Astrocyte of the hippocampus (primary cell): ENCODE measurements around the gene PVRIG.
"Not testable (repeated sequence)": the region's sequence is repeated elsewhere in the genome, so short reads cannot be mapped to it uniquely, and the experiment has no call there.

ENCODE experiments used
- DNase-seq: peaks from one replicate; pipeline ENCODE4 v3.0.0; 2011; ENCODE audit warnings: low read depth, low spot score

Gene PVRIG

GRCh38 chr7:100195222-100195621, 24.5 kb upstream of the PVRIG start:
- DNase-seq: no peak

- not testable (repeated sequence) for DNase-seq
Observed at GRCh38 chr7:100195901-100196322, 23.8 kb upstream of the PVRIG start.

- no peak for DNase-seq
Observed at GRCh38 chr7:100198266-100198665, 21.5 kb upstream of the PVRIG start.

GRCh38 chr7:100200693-100201092, 19.1 kb upstream of the PVRIG start:
- no peak for DNase-seq

GRCh38 chr7:100204454-100204853, 15.3 kb upstream of the PVRIG start:
- DNase-seq: no peak

- DNase-seq: no peak
Observed at GRCh38 chr7:100208911-100209408, 10.8 kb upstream of the PVRIG start.

GRCh38 chr7:100209493-100209892, 10.3 kb upstream of the PVRIG start:
- no peak for DNase-seq

- no peak for DNase-seq
Observed at GRCh38 chr7:100210805-100211204, 8.9 kb upstream of the PVRIG start.

- no peak for DNase-seq
Observed at GRCh38 chr7:100211342-100211780, 8.4 kb upstream of the PVRIG start.

GRCh38 chr7:100212631-100213286, 7.0 kb upstream of the PVRIG start:
- DNase-seq: no peak

- no peak for DNase-seq
Observed at GRCh38 chr7:100213672-100214071, 6.1 kb upstream of the PVRIG start.

GRCh38 chr7:100214356-100214755, 5.4 kb upstream of the PVRIG start:
- not testable (repeated sequence) for DNase-seq

GRCh38 chr7:100215895-100216294, 3.9 kb upstream of the PVRIG start:
- DNase-seq: no peak

- peak; percentile 39 for DNase-seq
Observed at GRCh38 chr7:100217934-100218333, 1.8 kb upstream of the PVRIG start.

GRCh38 chr7:100219271-100219737, 445 bp upstream of the PVRIG start:
- no peak for DNase-seq

- DNase-seq: no peak
Observed at GRCh38 chr7:100220586-100221230, 959 bp downstream of the PVRIG start.

GRCh38 chr7:100221231-100221718, 1.5 kb downstream of the PVRIG start:
- DNase-seq: no peak

- no peak for DNase-seq
Observed at GRCh38 chr7:100221767-100222444, 2.2 kb downstream of the PVRIG start.

GRCh38 chr7:100222445-100223132, 2.8 kb downstream of the PVRIG start:
- DNase-seq: no peak

- not testable (repeated sequence) for DNase-seq
Observed at GRCh38 chr7:100223376-100223927, 3.7 kb downstream of the PVRIG start.

- DNase-seq: not testable (repeated sequence)
Observed at GRCh38 chr7:100224891-100225290, 5.1 kb downstream of the PVRIG start.
